Large intestine (tissue), 3 donors: ENCODE measurements around the gene CORO6. TPM values are rescaled to one million over a fixed set of nuclear protein-coding genes. Genes with fewer than 3 reads are reported as not detected.

Experiments used
- DNase-seq, 2 donors: peaks; one replicate each; pipeline versions ENCODE4 v3.0.0 to v3.0.0-alpha.2; 2013
- H3K27ac ChIP-seq: one replicate; pipeline ENCODE4 v1.5.1; 2013; ENCODE audit warnings: low read length
- H3K27me3 ChIP-seq: 2 replicates; pipeline ENCODE4 v1.6.1; 2013; ENCODE audit warnings: low read length; ENCODE audit not compliant: control insufficient read depth, insufficient read depth
- H3K36me3 ChIP-seq: 2 replicates; pipeline ENCODE4 v1.6.1; 2013; ENCODE audit warnings: low read length; ENCODE audit not compliant: control insufficient read depth, insufficient read depth
- H3K4me1 ChIP-seq: one replicate; pipeline ENCODE4 v1.6.1; 2013; ENCODE audit warnings: low read length; ENCODE audit not compliant: control insufficient read depth, insufficient read depth
- H3K4me3 ChIP-seq: one replicate; pipeline ENCODE4 v1.5.1; 2013; ENCODE audit warnings: low read length
- H3K9me3 ChIP-seq: one replicate; pipeline ENCODE4 v1.6.1; 2013; ENCODE audit warnings: mild to moderate bottlenecking, low read depth, low read length, moderate library complexity; ENCODE audit not compliant: control insufficient read depth
- WGBS: methylation state at CpG from one replicate; pipeline ENCODE4 v1.1.5; 2013; ENCODE audit warnings: low lambda C conversion rate; ENCODE audit not compliant: insufficient coverage; 5-methylcytosine and 5-hydroxymethylcytosine counted together
- polyA plus RNA-seq: library from polyadenylated mRNA; unstranded; fragments of 120-200 nt; gene quantifications from one replicate; pipeline ENCODE4 v1.2.1, GENCODE V29; 2013

Gene CORO6
- polyA plus RNA-seq, 1 donor = 2.3 TPM

DNA sequence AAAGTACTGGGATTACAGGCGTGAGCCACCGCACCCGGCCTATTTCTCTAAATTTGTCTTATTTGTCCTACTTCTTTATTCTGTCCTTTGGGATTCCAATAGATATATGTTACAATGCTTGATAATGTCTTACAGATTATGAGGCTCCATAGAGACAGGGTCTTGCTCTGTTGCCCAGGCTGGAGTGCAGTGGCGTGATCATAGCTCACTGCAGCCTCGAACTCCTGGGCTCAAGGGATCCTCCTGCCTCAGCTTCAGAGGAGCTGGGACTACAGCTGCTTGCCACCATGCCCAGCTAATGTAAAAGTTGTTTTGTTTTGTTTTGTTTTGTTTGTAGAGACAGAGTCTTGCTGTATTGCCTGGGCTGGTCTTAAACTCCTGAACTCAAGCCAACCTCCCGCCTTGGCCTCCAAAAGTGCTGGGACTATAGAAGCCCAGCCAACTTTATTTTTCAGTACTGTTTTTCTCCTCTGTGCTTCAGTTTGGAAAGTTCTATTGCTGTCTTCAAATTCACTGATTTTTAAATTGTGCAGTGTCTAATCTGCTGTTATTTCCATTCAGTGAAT, 19.5 kb downstream of the CORO6 start:
- Histone ChIP-seq H3K27me3 (no peaks in the 10 kb centered on the region), H3K4me3 (no peak overlapping the region), H3K36me3 (no peaks in the 10 kb centered on the region), H3K9me3 (no peaks in the 10 kb centered on the region), H3K27ac (no peak overlapping the region), H3K4me1 (no peaks in the 10 kb centered on the region)
- WGBS = 100% methylated on average over 1 of the region's 6 CpGs
- no peak for DNase-seq

DNA sequence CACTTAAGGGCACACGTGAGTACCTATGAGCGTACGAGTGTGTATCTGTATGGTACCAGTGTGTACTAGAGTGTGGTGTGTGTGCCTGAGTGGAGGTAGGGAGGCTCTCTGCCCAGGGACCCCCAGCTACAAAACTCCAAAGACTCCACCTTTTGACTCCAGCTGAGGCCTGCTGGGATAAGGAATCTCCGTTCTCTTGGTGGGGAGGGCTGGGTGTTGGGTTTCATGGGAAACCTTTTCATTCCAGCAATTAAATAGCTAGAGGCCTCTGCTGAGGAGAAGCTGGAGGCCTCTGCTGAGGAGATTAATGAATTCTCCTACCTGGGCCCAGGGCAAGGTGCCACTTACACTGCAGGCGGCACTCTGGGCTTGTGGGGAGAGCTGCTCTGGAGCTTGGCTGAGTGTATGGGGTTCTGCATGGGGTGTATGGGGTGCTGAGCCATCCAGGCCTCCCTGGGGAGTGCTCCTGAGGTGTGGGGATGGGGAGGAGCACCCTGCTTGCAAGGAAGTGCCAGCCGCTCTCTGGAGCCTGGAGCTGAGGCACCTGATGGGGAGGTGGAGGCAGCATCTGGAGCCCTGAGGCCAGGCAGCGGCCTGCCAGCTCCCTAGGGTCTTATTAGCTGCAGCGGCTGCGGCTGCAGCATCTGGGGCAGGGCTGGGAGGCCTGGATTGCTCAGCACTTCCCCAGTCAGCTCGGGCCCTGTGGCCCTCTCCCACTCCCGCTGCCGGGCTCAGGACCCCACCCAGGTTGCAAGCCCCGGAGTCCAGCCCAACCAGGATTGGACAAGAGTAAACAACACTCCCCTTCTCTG, 25.1 kb downstream of the CORO6 start:
- WGBS = no CpG with 5 or more reads among the region's 13 CpGs
- Histone ChIP-seq H3K9me3 (no peaks in the 10 kb centered on the region), H3K36me3 (no peaks in the 10 kb centered on the region), H3K4me1 (peaks cover 12% of the 10 kb centered on the region), H3K27ac (no peak overlapping the region), H3K27me3 (no peaks in the 10 kb centered on the region), H3K4me3 (no peak overlapping the region)
- DNase-seq = no peak

DNA sequence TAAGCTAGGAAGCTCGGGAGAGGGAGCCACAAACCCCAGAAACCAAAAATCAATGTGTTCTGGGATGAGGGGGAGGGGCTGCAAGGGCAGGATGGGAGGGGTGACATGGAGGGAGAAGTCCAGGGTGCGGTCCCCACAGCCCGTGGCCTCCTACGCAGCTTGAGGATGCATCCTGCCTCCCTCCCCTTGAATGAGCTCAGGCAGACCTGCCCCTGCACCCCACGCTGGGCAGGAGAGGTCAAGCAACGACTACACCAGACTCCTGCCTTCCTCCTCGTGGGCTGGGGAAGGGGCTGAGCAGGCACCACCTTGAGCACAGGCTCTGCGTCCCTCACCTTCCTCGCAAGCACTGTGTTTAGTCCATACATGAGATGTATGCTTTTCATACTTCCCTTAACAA, 25.9 kb downstream of the CORO6 start:
- no peak overlapping the region for H3K4me3 ChIP-seq
- H3K36me3 ChIP-seq = no peaks in the 10 kb centered on the region
- no peak for DNase-seq
- peaks cover 20% of the 10 kb centered on the region for H3K4me1 ChIP-seq
- H3K9me3 ChIP-seq = no peaks in the 10 kb centered on the region
- H3K27me3 ChIP-seq = no peaks in the 10 kb centered on the region
- no peak overlapping the region for H3K27ac ChIP-seq
- no CpG with 5 or more reads among the region's 9 CpGs for WGBS

DNA sequence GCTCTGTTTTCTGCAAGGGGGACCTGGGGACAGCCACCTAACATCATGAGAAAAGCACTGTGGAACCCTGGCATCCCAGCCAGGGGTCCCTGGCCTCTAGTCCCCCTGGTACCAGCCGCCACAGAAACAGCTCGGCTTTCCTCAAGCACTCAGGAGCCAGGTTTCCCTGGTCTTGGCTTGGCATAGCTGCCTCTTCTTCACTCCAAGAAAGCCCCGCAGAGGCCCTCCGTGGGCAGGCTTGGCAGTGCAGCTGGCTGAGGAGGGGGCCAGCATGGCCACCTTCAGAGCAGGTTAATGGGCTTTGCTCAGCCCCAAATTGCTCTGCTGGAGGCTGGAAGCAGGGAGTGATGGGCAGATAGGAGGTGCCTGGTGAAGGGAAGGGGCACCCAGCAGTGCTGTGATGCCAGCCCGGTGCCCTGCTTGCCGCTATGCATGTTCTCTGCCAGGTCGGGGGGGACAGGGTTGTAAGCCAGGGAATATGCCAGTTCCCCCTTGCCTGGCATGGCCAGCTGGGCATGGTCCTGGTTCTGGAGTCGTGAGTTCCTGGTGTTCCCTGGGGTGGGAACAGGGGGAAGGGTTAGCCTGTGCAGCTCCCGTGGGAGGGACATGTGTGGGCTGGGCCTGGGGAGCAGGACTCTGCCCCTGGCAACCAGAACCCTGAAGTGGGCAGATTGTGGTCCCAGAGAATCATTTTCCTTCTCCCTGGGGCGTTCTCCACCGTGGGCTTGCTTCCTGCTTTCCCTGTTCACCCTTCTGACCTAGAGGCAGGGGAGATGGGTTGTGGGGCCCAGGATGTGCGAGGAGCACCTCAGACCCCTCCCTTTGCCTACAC, 26.6 kb downstream of the CORO6 start:
- Histone ChIP-seq H3K36me3 (no peaks in the 10 kb centered on the region), H3K27me3 (no peaks in the 10 kb centered on the region), H3K27ac (no peak overlapping the region), H3K4me3 (no peak overlapping the region), H3K4me1 (peaks cover 26% of the 10 kb centered on the region), H3K9me3 (no peaks in the 10 kb centered on the region)
- DNase-seq = no peak
- WGBS = no CpG with 5 or more reads among the region's 12 CpGs

DNA sequence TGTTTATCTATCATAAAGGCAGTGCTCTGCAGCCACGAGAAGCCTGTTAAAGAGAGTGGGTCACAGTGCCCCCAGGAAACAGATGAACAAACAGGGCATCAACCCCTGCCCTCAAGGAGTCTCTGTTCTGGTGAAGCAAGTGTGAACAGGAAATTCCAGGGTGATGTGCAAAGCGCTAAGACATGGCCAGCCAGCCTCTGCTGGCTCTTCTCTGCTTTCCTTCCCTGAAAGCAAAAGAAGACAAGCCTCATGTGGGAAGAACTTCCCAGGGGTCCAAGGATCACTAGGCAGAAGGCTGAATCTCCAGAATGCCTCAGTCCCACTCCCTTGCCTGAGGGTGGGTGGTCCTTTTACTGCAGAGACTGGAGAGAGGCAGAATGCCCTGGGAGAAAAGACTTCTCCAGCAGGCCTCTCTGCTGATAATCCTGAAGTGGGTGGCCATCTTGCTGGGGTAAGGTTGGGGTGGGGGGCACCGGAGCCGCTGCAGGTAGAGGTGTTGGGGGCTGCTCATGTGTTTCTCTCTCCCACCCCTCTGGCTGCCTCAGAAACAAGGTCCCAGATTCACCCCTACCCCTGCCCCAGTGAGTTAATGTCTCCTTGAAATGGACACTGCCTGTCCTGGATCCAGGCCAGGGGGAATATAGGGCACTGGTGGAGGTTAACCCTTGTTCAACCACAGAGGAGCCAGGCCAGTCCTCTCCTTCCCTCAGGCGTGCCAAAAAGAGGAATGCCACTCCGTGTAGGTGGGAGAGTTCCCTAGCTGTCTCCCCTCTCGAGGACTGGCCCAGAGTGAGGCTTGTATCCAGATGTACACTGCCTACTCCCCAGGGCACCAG, 27.4 kb downstream of the CORO6 start:
- Histone ChIP-seq H3K27me3 (no peaks in the 10 kb centered on the region), H3K27ac (no peak overlapping the region), H3K4me3 (no peak overlapping the region), H3K9me3 (no peaks in the 10 kb centered on the region), H3K36me3 (no peaks in the 10 kb centered on the region), H3K4me1 (peaks cover 34% of the 10 kb centered on the region)
- whole genome bisulfite sequencing = no CpG with 5 or more reads among the region's 7 CpGs
- no peak for DNase-seq

DNA sequence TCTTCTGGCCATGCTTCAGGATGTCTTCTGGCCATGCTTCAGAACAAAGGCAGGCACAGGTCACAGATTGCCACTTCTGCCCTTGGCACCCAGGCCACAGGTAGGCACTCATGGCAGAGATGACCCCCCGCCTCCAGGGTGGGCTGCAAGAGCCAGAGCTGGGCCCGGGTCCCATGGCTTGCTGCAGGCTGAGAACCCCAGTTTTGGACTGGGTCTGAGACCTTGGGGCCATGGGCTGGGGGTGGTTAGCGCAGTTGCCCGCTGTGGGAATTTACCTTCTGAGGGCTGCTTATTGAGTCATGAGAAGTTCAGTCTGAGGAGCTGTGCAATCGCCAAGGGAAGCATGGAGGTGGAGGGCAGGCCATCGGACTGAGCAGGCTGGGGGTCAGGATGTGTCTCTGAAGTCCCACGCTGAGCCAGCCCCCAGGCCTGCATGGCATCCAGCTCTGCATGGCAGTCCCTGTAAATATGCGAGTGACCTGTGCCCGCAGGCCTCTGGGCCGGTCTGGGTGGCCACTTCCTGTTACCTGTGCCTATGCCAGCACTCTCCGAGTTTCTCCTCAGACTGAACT, 28.1 kb downstream of the CORO6 start:
- WGBS = no CpG with 5 or more reads among the region's 11 CpGs
- DNase-seq = no peak

DNA sequence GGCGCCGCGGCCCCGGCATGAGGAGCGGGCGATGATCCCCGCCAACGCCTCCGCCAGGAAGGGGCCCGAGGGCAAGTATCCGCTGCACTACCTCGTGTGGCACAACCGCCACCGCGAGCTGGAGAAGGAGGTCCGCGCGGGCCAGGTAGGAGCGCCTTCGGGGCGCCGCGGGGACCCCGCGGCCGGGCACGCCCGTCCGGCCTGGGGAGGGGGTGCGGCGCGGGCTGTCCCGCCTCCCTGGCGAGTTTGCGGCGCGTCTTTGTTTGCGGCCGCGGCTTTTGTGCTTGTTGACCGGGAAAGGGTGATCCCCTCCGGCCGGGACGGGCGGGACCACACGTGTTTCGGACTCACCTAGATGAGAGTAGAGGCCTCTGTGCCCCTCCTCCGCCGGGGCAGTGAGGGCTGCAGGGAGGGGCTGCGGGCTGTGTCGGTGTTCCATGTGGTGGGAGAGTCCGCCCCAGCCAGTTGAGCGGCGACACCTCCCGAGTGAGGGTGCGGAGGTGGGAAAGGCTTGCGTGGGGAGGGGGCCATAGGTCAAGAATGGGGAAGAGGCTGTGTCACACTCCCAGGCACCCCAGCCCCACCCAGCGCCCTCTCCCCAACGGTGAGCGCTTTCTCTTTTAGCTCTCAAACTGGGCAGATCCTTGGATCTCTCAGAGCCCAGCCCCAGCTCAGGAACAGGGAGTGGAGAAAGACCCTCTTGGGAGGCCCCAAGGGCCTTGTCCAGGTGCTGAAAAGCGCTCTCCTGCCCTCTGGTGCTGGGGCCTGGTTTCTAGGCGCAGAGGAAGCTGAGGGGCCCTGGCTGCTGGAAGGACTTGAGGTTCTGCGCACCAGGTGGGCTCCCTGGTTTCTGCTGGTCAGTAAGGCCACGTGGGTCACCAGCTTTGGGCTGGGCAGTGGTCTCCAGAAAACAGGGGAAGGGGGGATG, 28.9 kb downstream of the CORO6 start:
- whole genome bisulfite sequencing = no CpG with 5 or more reads among the region's 64 CpGs
- H3K27me3 ChIP-seq = no peaks in the 10 kb centered on the region
- H3K36me3 ChIP-seq = no peaks in the 10 kb centered on the region
- peaks cover 41% of the 10 kb centered on the region for H3K4me1 ChIP-seq
- no peaks in the 10 kb centered on the region for H3K9me3 ChIP-seq
- no peak for DNase-seq
- H3K27ac ChIP-seq = no peak overlapping the region
- peak overlapping the region; percentile 46 for H3K4me3 ChIP-seq

More for the DNA sequence above, 28.1 kb downstream of the CORO6 start:
- Histone ChIP-seq H3K4me1 (peaks cover 41% of the 10 kb centered on the region), H3K27ac (no peak overlapping the region), H3K27me3 (no peaks in the 10 kb centered on the region), H3K36me3 (no peaks in the 10 kb centered on the region), H3K4me3 (no peak overlapping the region), H3K9me3 (no peaks in the 10 kb centered on the region)

DNA sequence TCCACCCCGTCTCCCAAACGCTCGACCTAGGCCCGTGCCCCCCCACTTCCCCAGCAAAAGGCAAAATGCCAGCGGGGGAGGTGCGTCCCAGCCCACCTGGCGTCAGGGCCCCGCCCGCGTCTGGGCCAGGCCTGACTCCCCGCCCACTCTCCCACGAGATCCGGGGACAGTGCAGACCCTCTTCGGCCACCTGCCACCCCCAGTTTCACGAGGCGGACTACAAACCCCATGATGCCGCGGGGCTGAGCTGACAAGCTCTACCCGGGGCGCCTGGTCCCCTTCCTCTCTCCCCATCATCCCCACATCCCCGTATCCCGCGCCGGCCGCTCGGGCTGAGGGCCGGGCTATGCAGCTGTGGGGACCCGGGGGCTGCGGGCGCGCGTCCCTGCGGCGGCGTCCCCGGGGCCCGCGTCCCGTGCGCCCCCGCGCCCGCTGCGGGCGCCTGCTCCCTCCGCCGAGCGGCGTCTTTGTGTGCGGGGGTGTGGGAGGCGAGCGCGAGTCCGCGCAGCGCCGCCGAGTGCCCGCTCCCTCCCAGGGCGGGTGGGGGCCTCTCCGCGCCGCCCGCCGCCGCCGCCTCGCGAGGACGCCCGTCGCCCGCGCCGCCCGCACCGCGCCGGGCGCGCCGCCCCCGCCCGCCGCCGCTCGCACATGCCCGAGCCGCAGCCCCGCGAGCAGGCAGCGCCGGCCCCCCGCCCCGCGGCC, 29.7 kb downstream of the CORO6 start, which contains the start of gene ANKRD13B:
Gene ANKRD13B, plus strand, starts transcription at position 283 of the 702 bp plus-strand sequence. CDS start 490 bp downstream, outside the sequence.
- Histone ChIP-seq H3K36me3 (no peaks in the 10 kb centered on the region), H3K27me3 (no peaks in the 10 kb centered on the region), H3K4me3 (peak within 1 kb of the TSS; percentile 46), H3K4me1 (peaks cover 44% of the 10 kb centered on the region), H3K27ac (peak within 1 kb of the TSS; percentile 47), H3K9me3 (no peaks in the 10 kb centered on the region)
- DNase-seq = peak in 1 of 2 donors; percentile 51
- no CpG with 5 or more reads among the region's 96 CpGs for WGBS
